HepG2 (cell line): ENCODE measurements around the gene ADM5. TPM values are rescaled to one million over a fixed set of nuclear protein-coding genes. Genes with fewer than 3 reads are reported as not detected.
A peak's percentile ranks its signal among the peaks of the same experiment; 100 is the strongest.

Experiments
- ELF4 ChIP-seq: sonication (generic); formaldehyde crosslinking; IDR thresholded peaks from 2 replicates; pipeline ENCODE4 v1.5.0; 2020; ENCODE audit warnings: missing genetic modification reagents, mild to moderate bottlenecking, moderate library complexity, borderline replicate concordance
- HNRNPK ChIP-seq: fragments of 200-400 bp; formaldehyde crosslinking; IDR thresholded peaks from 2 replicates; pipeline ENCODE4 v1.6.1; 2018; ENCODE audit warnings: low read length, low read depth, moderate library complexity, mild to moderate bottlenecking; ENCODE audit not compliant: poor library complexity, severe bottlenecking
- JUND ChIP-seq: sonication (generic); formaldehyde crosslinking; IDR thresholded peaks from 2 replicates; pipeline ENCODE4 v1.8.0; 2022; ENCODE audit warnings: mild to moderate bottlenecking, missing genetic modification reagents
- KAT8 ChIP-seq: IDR thresholded peaks from 2 replicates; pipeline ENCODE4 v1.6.1; 2016; ENCODE audit warnings: missing genetic modification reagents, missing compliant biosample characterization
- KLF9 ChIP-seq: IDR thresholded peaks from 2 replicates; pipeline ENCODE4 v1.6.1; 2016; ENCODE audit warnings: low read depth
- PAXIP1 ChIP-seq: sonication (generic); formaldehyde crosslinking; conservative IDR thresholded peaks from 2 replicates; pipeline ENCODE4 v1.4.0; 2020; ENCODE audit warnings: mild to moderate bottlenecking, missing genetic modification reagents, moderate library complexity
- POGZ ChIP-seq: sonication (generic); formaldehyde crosslinking; IDR thresholded peaks from 2 replicates; pipeline ENCODE4 v1.4.0; 2020; ENCODE audit warnings: mild to moderate bottlenecking, missing genetic modification reagents
- POLR2AphosphoS5 ChIP-seq: IDR thresholded peaks from 2 replicates; pipeline ENCODE4 v1.6.1; 2012; ENCODE audit warnings: low read depth, low read length
- PRDM4 ChIP-seq: sonication (generic); formaldehyde crosslinking; IDR thresholded peaks from 2 replicates; pipeline ENCODE4 v1.9.0; 2021; ENCODE audit warnings: missing genetic modification reagents, borderline replicate concordance
- SALL1 ChIP-seq: sonication (generic); formaldehyde crosslinking; IDR thresholded peaks from 2 replicates; pipeline ENCODE4 v1.8.0; 2022; ENCODE audit warnings: mild to moderate bottlenecking, missing genetic modification reagents
- TFDP1 ChIP-seq: IDR thresholded peaks from 2 replicates; pipeline ENCODE4 v1.6.1; 2016; ENCODE audit warnings: missing compliant biosample characterization, missing genetic modification reagents, borderline replicate concordance
- ZBTB37 ChIP-seq: sonication (generic); formaldehyde crosslinking; IDR thresholded peaks from 2 replicates; pipeline ENCODE4 v1.4.0; 2020; ENCODE audit warnings: mild to moderate bottlenecking, missing genetic modification reagents
- ZFP37 ChIP-seq: sonication (generic); formaldehyde crosslinking; IDR thresholded peaks from 2 replicates; pipeline ENCODE4 v1.4.0; 2020; ENCODE audit warnings: missing genetic modification reagents, borderline replicate concordance
- ZNF350 ChIP-seq: sonication (generic); formaldehyde crosslinking; IDR thresholded peaks from 2 replicates; pipeline ENCODE4 v1.4.0; 2020; ENCODE audit warnings: mild to moderate bottlenecking, low read depth, missing genetic modification reagents, borderline replicate concordance
- ZNF691 ChIP-seq: sonication (generic); formaldehyde crosslinking; IDR thresholded peaks from 2 replicates; pipeline ENCODE4 v1.4.0; 2020; ENCODE audit warnings: missing genetic modification reagents, low read depth, mild to moderate bottlenecking, borderline replicate concordance
- ZNF704 ChIP-seq: sonication (generic); formaldehyde crosslinking; IDR thresholded peaks from 2 replicates; pipeline ENCODE4 v1.8.1; 2023; ENCODE audit warnings: mild to moderate bottlenecking, inconsistent platforms, moderate library complexity, missing genetic modification reagents, borderline replicate concordance
- ZNF792 ChIP-seq: IDR thresholded peaks from 2 replicates; pipeline ENCODE4 v1.6.1; 2016
- polyA plus RNA-seq, 8 experiments: library from polyadenylated mRNA; depleted of rRNA in 3 of 8; stranded (reverse) in 7 of 8; unstranded in 1 of 8; fragments of >200 nt; fragmentation: Illumina TruSeq in 4 of 8; extraction: Trizol in 4 of 8; gene quantifications; 2 replicates each; pipeline versions ENCODE4 v1.2.1 to v1.2.3, GENCODE V29; 2011 to 2016; ENCODE audit warnings: low read depth in 4 of 8, missing spikeins in 1 of 8, mixed read lengths in 1 of 8; ENCODE audit not compliant: insufficient read depth in 1 of 8
- total RNA-seq, 5 experiments: library from RNA; depleted of rRNA; stranded (reverse); fragments of >200 nt; fragmentation: Illumina TruSeq; extraction: Trizol; gene quantifications; 2 replicates each; pipeline ENCODE4 v1.2.3, GENCODE V29; 2016; ENCODE audit warnings: low read depth in 1 of 5

The ADM5 gene
- total and polyA plus RNA-seq, 2 of the 13 experiments (the other 11 are each of a cell fraction or from before 2014, with no cell fraction given): 2.7 to 4.1 TPM

GRCh38 chr19:49641688-49642491, 47.5 kb upstream of the ADM5 start, which contains the start of gene SCAF1 (continued):
- TF ChIP-seq ZNF704 (0 out of 2 replicates have a peak, but pooled peaks have one; percentile 74), KLF9 (CRISPR knock-in tag) (no peak), ZBTB37 (no peak), POLR2AphosphoS5 (peak; percentile 77), PAXIP1 (CRISPR knock-in tag) (peak; percentile 54), PRDM4 (no peak), KAT8 (CRISPR knock-in tag) (peak; percentile 81; the same call in 1 of the 2 replicates), JUND (peak; percentile 69; the same call in 1 of the 2 replicates), ZNF350 (CRISPR knock-in tag) (peak; percentile 79), POGZ (CRISPR knock-in tag) (peak; percentile 53), SALL1 (CRISPR knock-in tag) (peak; percentile 64; the same call in 1 of the 2 replicates), ZNF691 (0 out of 2 replicates have a peak, but pooled peaks have one; percentile 24), HNRNPK (peak; percentile 66), ZNF792 (CRISPR knock-in tag) (0 out of 2 replicates have a peak, but pooled peaks have one; percentile 42), ZFP37 (CRISPR knock-in tag) (no peak), TFDP1 (CRISPR knock-in tag) (peak; percentile 87), ELF4 (0 out of 2 replicates have a peak, but pooled peaks have one; percentile 30)
